Neural progenitor cell (in vitro differentiated cells): ENCODE data around the gene KBTBD2.
"Not testable (repeated sequence)": the region's sequence is repeated elsewhere in the genome, so short reads cannot be mapped to it uniquely, and the experiment has no call there.

Experiments
- EZH2phosphoT487 ChIP-seq: fragments of 200-600 bp; sonication (generic); IDR thresholded peaks from 2 replicates; pipeline ENCODE4 v1.6.1; 2017; ENCODE audit warnings: antibody characterized with exemption
- TF ChIP-seq, protein P1 (sequence below): fragments of 200-600 bp; sonication (generic); IDR thresholded peaks from 2 replicates; pipeline ENCODE4 v1.5.1; 2017; ENCODE audit warnings: antibody characterized with exemption, mild to moderate bottlenecking

DNA sequence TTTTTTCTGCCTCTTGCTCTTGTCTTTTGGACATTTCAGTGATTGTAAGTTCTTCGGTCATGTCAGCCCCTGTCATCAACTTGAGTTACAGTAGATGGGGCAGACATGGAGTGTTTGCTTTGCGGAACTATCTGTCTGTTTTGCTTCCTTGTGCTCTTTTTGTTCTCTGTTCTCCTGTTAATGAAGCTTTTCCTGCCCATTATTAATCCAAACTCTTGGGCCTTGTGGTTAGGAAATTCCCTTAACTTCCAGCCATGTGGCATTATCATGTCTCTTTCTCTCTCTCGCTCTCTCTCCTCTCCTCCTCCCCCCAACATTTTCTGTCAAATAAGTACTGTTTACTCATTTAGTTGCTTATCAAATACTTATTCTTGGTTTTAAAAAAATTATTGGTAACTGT is 47.8 kb downstream of the KBTBD2 start:
- TF ChIP-seq, protein P1, sequence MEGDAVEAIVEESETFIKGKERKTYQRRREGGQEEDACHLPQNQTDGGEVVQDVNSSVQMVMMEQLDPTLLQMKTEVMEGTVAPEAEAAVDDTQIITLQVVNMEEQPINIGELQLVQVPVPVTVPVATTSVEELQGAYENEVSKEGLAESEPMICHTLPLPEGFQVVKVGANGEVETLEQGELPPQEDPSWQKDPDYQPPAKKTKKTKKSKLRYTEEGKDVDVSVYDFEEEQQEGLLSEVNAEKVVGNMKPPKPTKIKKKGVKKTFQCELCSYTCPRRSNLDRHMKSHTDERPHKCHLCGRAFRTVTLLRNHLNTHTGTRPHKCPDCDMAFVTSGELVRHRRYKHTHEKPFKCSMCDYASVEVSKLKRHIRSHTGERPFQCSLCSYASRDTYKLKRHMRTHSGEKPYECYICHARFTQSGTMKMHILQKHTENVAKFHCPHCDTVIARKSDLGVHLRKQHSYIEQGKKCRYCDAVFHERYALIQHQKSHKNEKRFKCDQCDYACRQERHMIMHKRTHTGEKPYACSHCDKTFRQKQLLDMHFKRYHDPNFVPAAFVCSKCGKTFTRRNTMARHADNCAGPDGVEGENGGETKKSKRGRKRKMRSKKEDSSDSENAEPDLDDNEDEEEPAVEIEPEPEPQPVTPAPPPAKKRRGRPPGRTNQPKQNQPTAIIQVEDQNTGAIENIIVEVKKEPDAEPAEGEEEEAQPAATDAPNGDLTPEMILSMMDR = not testable (repeated sequence)
- not testable (repeated sequence) for TF ChIP-seq EZH2phosphoT487
